HG02759 (cell line): ENCODE measurements around the gene AARS1.
"Not testable (repeated sequence)": the region's sequence is repeated elsewhere in the genome, so short reads cannot be mapped to it uniquely, and the experiment has no call there.

Source experiments
- ATAC-seq: cut with Tn5 transposase; IDR thresholded peaks from one replicate; pipeline ENCODE4 v1.9.1; 2021; ENCODE audit warnings: mild to moderate bottlenecking, moderate library complexity; ENCODE audit not compliant: unreplicated experiment

Gene AARS1

GRCh38 chr16:70276392-70276791 is 12.9 kb downstream of the AARS1 start:
- no peak for ATAC-seq

DNA sequence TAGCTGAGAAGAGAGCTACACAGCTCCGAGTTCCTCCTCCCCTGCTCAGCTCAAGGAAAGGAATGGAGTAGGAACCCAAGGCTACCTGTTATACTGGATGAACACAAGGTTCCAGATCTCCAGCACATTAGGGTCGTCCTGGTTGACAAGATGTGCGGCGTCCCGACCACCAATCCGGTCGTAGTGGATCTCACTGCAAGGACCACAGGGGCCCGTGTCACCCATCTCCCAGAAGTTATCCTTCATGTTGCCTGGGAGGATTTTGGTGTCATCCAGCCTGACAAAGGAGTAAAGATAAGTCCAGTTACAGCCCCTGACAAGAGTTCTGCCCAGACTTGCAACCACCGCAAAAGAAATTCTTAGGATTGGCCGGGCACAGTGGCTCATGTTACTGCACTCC is 17.6 kb downstream of the AARS1 start:
- no peak for ATAC-seq

DNA sequence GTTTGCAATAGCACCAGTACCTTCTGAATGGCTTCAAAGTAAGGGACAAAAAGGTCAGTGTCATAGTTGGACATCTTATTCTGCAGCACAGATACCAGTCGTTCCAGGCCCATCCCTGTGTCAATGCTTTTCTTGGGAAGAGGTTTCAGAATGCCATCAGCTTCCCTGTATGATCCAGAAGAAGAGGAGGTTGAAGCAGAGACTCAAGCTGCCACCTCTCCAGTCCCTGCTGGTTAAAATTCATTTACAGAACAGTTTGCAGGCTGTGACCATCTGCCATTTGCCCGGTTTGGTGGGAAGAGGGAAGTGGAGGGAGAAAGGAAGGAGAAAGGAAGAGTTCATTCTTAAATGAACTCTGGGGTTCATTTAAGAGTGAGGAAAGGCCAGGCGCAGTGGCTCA is 19.1 kb downstream of the AARS1 start:
- ATAC-seq: no peak

DNA sequence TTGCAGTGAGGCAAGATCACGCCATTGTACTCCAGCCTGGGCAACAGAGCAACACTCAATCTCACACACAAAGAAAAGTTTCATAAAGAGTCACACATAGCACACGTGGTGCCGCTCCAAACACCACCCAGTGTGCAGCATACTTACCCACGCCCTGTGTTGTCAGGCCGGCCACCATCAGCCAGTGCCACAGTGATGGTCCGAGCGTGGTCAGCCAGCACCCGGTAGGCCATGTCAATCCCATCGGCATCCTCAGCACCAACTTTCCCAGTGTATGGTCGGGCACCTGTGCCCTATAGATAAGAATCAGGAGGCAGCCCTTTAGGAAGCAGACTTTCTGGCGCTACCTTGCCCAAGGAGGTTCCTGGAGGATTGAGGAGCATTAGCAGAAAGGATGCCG is 19.8 kb downstream of the AARS1 start:
- no peak for ATAC-seq

- ATAC-seq: not testable (repeated sequence)
Observed at GRCh38 chr16:70267922-70268321, 21.4 kb downstream of the AARS1 start.

GRCh38 chr16:70267516-70267915 is 21.8 kb downstream of the AARS1 start:
- ATAC-seq: no peak

- not testable (repeated sequence) for ATAC-seq
Observed at GRCh38 chr16:70259903-70260302, 29.4 kb downstream of the AARS1 start.

GRCh38 chr16:70258946-70259345 is 30.4 kb downstream of the AARS1 start:
- no peak for ATAC-seq

GRCh38 chr16:70258065-70258464 is 31.2 kb downstream of the AARS1 start:
- ATAC-seq: no peak

GRCh38 chr16:70257391-70257790 is 31.9 kb downstream of the AARS1 start:
- no peak for ATAC-seq

DNA sequence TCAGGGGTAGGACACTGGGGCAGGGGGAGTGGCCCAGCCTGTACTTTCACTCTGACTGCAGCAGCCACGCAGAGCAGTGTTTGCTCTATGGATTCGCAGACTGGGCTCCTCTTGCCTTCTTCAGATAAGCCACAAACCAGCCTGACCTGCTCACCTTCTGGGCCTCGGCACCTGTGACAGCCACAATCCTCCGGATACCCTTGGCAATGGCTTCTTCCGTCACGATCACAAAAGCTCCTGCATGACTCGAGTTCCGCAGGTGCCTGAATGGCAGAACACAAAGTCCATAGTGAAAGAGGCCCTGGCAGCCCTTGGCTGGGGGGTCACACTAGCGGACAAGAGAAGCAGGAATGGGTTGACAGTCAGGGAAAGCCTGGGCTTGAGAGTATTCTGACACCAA is 33.7 kb downstream of the AARS1 start:
- no peak for ATAC-seq

DNA sequence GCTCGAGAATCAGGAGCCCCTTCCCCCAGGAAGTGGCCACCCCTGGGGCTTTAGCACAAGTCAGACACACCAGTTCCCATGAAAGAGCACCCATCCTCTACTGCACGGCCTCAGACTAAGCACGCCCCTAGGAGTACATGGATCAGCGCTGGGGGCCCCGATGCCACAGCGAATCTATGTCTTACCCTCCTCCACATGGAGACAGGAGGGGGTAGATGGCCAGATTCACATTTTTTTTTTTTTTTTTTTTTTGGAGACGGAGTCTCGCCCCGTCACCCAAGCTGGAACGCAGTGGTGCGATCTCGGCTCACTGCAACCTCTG is 34.4 kb downstream of the AARS1 start:
- ATAC-seq: no peak

- no peak for ATAC-seq
Observed at GRCh38 chr16:70254180-70254964, 34.9 kb downstream of the AARS1 start.

GRCh38 chr16:70253291-70254106 is 35.8 kb downstream of the AARS1 start:
- no peak for ATAC-seq

- ATAC-seq: no peak
Observed at GRCh38 chr16:70252355-70252988, 36.8 kb downstream of the AARS1 start.

DNA sequence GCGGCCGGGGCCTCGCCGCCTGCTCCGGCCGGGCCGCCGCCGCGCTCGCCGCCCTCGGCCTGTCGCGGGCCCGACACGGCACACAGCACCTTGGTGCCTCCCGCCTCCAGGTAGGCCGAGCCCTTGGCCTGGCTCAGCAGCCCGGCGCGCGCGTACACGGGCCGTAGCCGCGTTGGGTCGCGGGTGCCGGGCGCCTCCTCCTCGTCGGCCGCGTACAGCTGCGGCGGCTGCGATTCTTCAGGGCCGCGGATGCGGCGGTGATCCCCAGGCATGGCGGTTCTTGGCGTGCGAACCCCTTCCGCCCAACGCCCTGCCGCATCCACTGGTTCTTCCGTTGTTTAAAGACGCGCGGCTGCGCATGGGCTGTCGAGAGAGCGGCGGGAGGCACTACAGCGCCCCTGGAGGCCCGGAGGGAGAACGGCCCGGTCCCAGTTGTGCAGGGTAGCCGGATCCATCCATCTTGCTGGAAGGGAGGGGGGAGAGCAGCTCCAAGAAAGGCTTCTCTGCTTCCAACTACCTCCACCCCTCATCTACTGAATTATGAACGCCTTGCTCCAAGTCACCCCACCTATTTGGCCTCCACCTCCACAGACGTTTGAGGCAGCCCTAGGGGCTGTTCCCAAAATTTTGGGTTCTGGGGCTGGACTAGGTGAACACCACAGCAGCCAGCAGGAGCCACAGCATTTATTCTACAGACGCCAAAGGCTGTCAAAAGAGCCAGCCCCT is 37.5 kb downstream of the AARS1 start, which contains the start of gene EXOSC6:
Gene EXOSC6, minus strand, starts transcription at position 312 of the 726 bp plus-strand sequence. Its CDS starts 40 bp downstream, at position 272.
- ATAC-seq: peak; percentile 88

GRCh38 chr16:70250748-70251628 is 38.3 kb downstream of the AARS1 start:
- ATAC-seq: peak; percentile 57

DNA sequence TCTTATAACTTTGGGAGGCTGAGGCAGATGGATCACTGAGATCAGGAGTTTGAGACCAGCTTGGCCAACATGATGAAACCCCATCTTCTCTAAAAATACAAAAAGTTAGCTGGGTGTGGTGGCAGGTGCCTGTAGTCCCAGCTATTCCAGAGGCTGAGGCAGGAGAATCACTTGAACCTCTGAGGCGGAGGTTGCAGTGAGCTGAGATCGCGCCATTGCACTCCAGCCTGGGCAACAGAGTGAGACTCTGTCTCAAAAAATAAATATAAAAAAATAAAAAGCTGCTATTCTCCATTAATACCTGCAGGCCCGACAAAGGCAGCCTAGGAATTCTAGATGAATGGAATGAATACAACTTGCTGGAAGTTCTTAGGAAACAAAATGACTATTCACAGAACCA is 39.6 kb downstream of the AARS1 start:
- ATAC-seq: not testable (repeated sequence)

DNA sequence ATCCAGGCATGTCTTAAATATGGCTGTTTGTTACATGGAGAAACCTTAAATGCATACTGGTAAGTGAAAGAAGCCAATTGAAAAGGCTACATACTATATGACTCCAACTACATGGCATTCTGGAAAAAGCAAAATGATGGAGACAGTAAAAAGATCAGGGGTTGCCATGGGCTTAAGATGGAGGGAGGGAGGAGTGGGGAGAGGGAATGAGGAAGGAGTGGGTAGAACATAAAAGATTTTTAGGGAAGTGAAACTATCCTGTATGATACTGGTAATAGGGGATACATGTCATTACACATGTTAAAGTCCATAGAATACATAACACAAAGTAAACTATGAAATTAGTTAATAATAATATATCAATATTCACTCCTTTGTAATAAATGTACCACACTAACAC is 50.5 kb downstream of the AARS1 start:
- ATAC-seq: not testable (repeated sequence)

DNA sequence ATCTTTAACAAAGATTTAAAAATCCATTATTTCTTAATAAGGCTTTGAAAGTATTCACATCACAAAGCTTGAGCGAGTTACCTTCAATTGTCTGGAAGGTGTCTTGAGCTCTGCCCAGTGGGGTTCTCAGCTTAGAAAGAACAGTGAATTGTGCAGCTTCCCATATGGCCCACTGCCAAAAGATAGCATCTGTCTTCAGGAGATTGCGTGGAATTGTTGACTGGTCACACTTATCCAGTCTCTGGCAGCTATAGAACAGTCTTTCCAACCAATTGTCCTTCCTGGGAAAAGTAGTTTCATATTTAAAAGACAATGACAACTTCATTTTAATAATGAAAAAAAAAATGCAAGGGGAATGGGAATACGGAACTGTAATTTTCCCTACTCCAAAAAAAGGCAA is 57.5 kb downstream of the AARS1 start:
- ATAC-seq: not testable (repeated sequence)
